Transverse colon (tissue), 4 donors: ENCODE measurements around the gene EHMT1. TPM values are rescaled to one million over a fixed set of nuclear protein-coding genes. Genes with fewer than 3 reads are reported as not detected.

Experiments used
- DNase-seq: peaks from one replicate; pipeline ENCODE4 v3.0.0-alpha.2; 2019
- H3K27ac ChIP-seq, 4 donors: fragments of 200-600 bp; sonication (generic); 2 replicates each; pipeline ENCODE4 v1.5.1; 2016 to 2018; ENCODE audit warnings: inconsistent platforms in 4 of 4
- H3K27me3 ChIP-seq: fragments of 200-600 bp; sonication (generic); 2 replicates; pipeline ENCODE4 v1.5.1; 2017; ENCODE audit warnings: inconsistent platforms
- H3K36me3 ChIP-seq, 4 donors: fragments of 200-600 bp; sonication (generic); 2 replicates each; pipeline ENCODE4 v1.5.1; 2017 to 2019; ENCODE audit warnings: inconsistent platforms in 4 of 4
- H3K4me1 ChIP-seq, 4 donors: fragments of 200-600 bp; sonication (generic); 2 replicates each; pipeline ENCODE4 v1.5.1; 2017 to 2020; ENCODE audit warnings: inconsistent platforms in 4 of 4
- H3K4me3 ChIP-seq, 4 donors: fragments of 200-600 bp; sonication (generic); 1 replicate in 1 of 4; 2 replicates in 3 of 4; pipeline versions ENCODE4 v1.5.1 to v1.6.1; 2017 to 2019; ENCODE audit warnings: inconsistent platforms in 4 of 4
- H3K9me3 ChIP-seq, 2 donors: fragments of 200-600 bp; sonication (generic); 2 replicates each; pipeline ENCODE4 v1.5.1; 2017 to 2019; ENCODE audit warnings: inconsistent platforms in 2 of 2
- CTCF ChIP-seq, 5 experiments: fragments of 200-600 bp in 3 of 5; fragments of 450-650 bp in 2 of 5; sonication (generic) in 3 of 5; IDR thresholded peaks; 1 replicate in 2 of 5; 2 replicates in 3 of 5; pipeline ENCODE4 v1.5.1; 2016 to 2017; ENCODE audit warnings: antibody characterized with exemption in 5 of 5, inconsistent platforms in 3 of 5, mild to moderate bottlenecking in 2 of 5, moderate library complexity in 1 of 5
- EP300 ChIP-seq: sonication (generic); formaldehyde crosslinking; IDR thresholded peaks from one replicate; pipeline ENCODE4 v1.6.1; 2017; ENCODE audit warnings: antibody characterized with exemption, low read depth
- POLR2A ChIP-seq: fragments of 450-650 bp; IDR thresholded peaks from one replicate; pipeline ENCODE4 v1.6.1; 2016; ENCODE audit warnings: antibody characterized with exemption, mild to moderate bottlenecking, moderate library complexity
- POLR2AphosphoS5 ChIP-seq, 3 donors: sonication (generic); formaldehyde crosslinking; IDR thresholded peaks; one replicate each; pipeline ENCODE4 v1.6.1; 2016; ENCODE audit warnings: antibody characterized with exemption in 3 of 3
- WGBS, 2 donors: methylation state at CpG; one replicate each; pipeline ENCODE4 v1.1.5; 2018; ENCODE audit warnings: low coverage in 1 of 2; 5-methylcytosine and 5-hydroxymethylcytosine counted together
- in situ Hi-C, 4 donors: fragments of 200-750 bp; cut with MboI; loops; one replicate each; pipeline versions ENCODE4 v1.15.0 to v1.15.1; 2017; ENCODE audit warnings: low sequenced_read_pairs in 3 of 4, low pct_ligation_motif_present in 1 of 4, low pct_unique_long_range_greater_than_20kb in 1 of 4
- intact Hi-C: fragments of 100-400 bp; cut with DNase I; formaldehyde crosslinking; loops from one replicate; pipeline ENCODE4 v1.15.1; 2023; ENCODE audit warnings: low total_unique reads
- total RNA-seq, 4 donors: library from RNA; depleted of rRNA; stranded (reverse); fragments of >200 nt; gene quantifications; one replicate each; pipeline ENCODE4 v1.1.0, GENCODE V29; 2016

EHMT1 gene
- total RNA-seq, 4 donors from 2014 or later = 93.8 to 184 (median 139) TPM

- 66% methylated on average over 8 of the region's 8 CpGs; no CpG with 5 or more reads in 1 of the 2 donors for WGBS, 2 donors
- Histone ChIP-seq H3K4me3 (no peak overlapping the region), H3K27me3 (no peaks in the 10 kb centered on the region), H3K27ac (peak overlapping the region; percentile 88 to 92 (median 92)), H3K9me3 (no peaks in the 10 kb centered on the region), H3K4me1 (peaks cover 29 to 42% (median 35%) of the 10 kb centered on the region in 4 donors), H3K36me3 (peaks cover 0 to 6% (median 0%) of the 10 kb centered on the region in 4 donors)
- TF ChIP-seq POLR2A = no peak
- no peak for TF ChIP-seq CTCF (IDR thresholded peaks at IDR 0.05)
- TF ChIP-seq POLR2AphosphoS5 (IDR thresholded peaks at IDR 0.05) = no peak
- no peak for TF ChIP-seq EP300
- in situ Hi-C loops (no loop called here), intact Hi-C loops (no loop called here)
- DNase-seq = no peak
These were observed 6.1 kb upstream of the EHMT1 start for GRCh38 chr9:137612741-137613142.

- Histone ChIP-seq H3K27ac (peak overlapping the region; percentile 88 to 92 (median 92)), H3K27me3 (no peaks in the 10 kb centered on the region), H3K4me1 (peaks cover 27 to 41% (median 35%) of the 10 kb centered on the region in 4 donors), H3K4me3 (no peak overlapping the region), H3K36me3 (peaks cover 0 to 6% (median 0%) of the 10 kb centered on the region in 4 donors), H3K9me3 (no peaks in the 10 kb centered on the region)
- intact Hi-C loops = no loop called here
- WGBS, 2 donors = 82% methylated on average over 5 of the region's 5 CpGs; no CpG with 5 or more reads in 1 of the 2 donors
- in situ Hi-C loops = no loop called here
- TF ChIP-seq POLR2AphosphoS5 (IDR thresholded peaks at IDR 0.05) = no peak
- DNase-seq = no peak
These were observed 5.5 kb upstream of the EHMT1 start for GRCh38 chr9:137613259-137613658.

GRCh38 chr9:137613738-137614523 lies 4.9 kb upstream of the EHMT1 start:
- Histone ChIP-seq H3K9me3 (no peaks in the 10 kb centered on the region), H3K27me3 (no peaks in the 10 kb centered on the region), H3K27ac (peak overlapping the region in 3 of 4 donors; percentile 88 to 92 (median 92)), H3K4me1 (peaks cover 27 to 41% (median 35%) of the 10 kb centered on the region in 4 donors), H3K36me3 (peaks cover 0 to 6% (median 0%) of the 10 kb centered on the region in 4 donors), H3K4me3 (no peak overlapping the region)
- TF ChIP-seq CTCF (IDR thresholded peaks at IDR 0.05) (no peak), POLR2A (no peak)
- no peak for DNase-seq
- in situ Hi-C loops (no loop called here), intact Hi-C loops (no loop called here)
- 88% methylated on average over 21 of the region's 27 CpGs; no CpG with 5 or more reads in 1 of the 2 donors for WGBS, 2 donors

DNA sequence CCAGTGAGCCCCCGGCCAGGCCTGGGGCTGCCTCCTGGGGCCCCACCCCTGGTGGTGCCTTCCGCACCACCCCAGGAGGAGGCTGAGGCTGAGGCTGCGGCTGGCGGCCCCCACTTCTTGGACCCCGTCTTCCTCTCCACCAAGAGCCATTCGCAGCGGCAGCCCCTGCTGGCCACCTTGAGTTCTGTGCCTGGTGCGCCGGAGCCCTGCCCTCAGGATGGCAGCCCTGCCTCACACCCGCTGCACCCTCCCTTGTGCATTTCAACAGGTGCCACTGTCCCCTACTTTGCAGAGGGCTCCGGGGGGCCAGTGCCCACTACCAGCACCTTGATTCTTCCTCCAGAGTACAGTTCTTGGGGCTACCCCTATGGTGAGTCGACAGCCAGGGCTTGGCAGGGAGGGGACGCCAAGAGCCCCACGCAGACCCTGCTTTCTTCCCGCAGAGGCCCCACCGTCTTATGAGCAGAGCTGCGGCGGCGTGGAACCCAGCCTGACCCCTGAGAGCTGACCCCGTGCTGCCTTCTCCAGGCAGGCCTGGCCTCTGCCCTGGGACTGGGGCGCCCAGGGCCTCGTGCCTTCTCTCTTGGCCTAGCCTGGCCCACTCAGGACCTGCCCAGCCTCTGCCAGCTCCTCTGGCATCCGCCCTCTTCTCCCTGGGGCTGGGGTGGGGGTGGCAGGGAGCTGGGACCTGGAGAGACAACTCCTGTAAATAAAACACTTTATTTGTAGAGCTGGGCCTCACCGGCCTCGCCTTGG lies 4.0 kb upstream of the EHMT1 start:
- H3K27me3 ChIP-seq = no peaks in the 10 kb centered on the region
- H3K27ac ChIP-seq = peak overlapping the region in 2 of 4 donors; percentile 92
- DNase-seq = no peak
- H3K4me3 ChIP-seq = no peak overlapping the region
- H3K36me3 ChIP-seq = peaks cover 0 to 6% (median 0%) of the 10 kb centered on the region in 4 donors
- WGBS, 2 donors = 92% methylated on average over 19 of the region's 25 CpGs; no CpG with 5 or more reads in 1 of the 2 donors
- H3K9me3 ChIP-seq = no peaks in the 10 kb centered on the region
- in situ Hi-C loops = no loop called here
- TF ChIP-seq POLR2A = no peak
- no peak for TF ChIP-seq POLR2AphosphoS5 (IDR thresholded peaks at IDR 0.05)
- TF ChIP-seq CTCF (IDR thresholded peaks at IDR 0.05) = no peak
- TF ChIP-seq EP300 = no peak
- H3K4me1 ChIP-seq = peaks cover 29 to 43% (median 38%) of the 10 kb centered on the region in 4 donors
- intact Hi-C loops = loop anchor here (5.0 kb wide), 1 partner anchor 38 kb away; the partner anchor contains the start of gene DPH7
